Peyer's patch (tissue), 4 donors: ENCODE data around the gene CARMIL3. TPM values are rescaled to one million over a fixed set of nuclear protein-coding genes. Genes with fewer than 3 reads are reported as not detected.
A peak's percentile ranks its signal among the peaks of the same experiment; 100 is the strongest.
"Not testable (repeated sequence)": the region's sequence is repeated elsewhere in the genome, so short reads cannot be mapped to it uniquely, and the experiment has no call there.

Experiments used
- DNase-seq, 3 donors: peaks; one replicate each; pipeline ENCODE4 v3.0.0-alpha.2; 2017 to 2019
- H3K27ac ChIP-seq, 4 donors: fragments of 200-600 bp; sonication (generic); one replicate each; pipeline ENCODE4 v1.5.1; 2016 to 2019
- H3K27me3 ChIP-seq, 2 donors: fragments of 200-600 bp; sonication (generic); one replicate each; pipeline ENCODE4 v1.5.1; 2019
- H3K36me3 ChIP-seq, 3 donors: fragments of 200-600 bp; sonication (generic); one replicate each; pipeline ENCODE4 v1.5.1; 2016 to 2019
- H3K4me1 ChIP-seq, 4 donors: fragments of 200-600 bp; sonication (generic); one replicate each; pipeline ENCODE4 v1.5.1; 2016 to 2019
- H3K4me3 ChIP-seq, 4 donors: fragments of 200-600 bp; sonication (generic); 1 replicate in 3 of 4; 2 replicates in 1 of 4; pipeline ENCODE4 v1.5.1; 2016 to 2019; ENCODE audit warnings: mild to moderate bottlenecking in 1 of 4
- H3K9me3 ChIP-seq, 4 donors: fragments of 200-600 bp; sonication (generic); one replicate each; pipeline ENCODE4 v1.5.1; 2016 to 2019; ENCODE audit warnings: mild to moderate bottlenecking in 1 of 4
- POLR2A ChIP-seq, 2 donors: fragments of 450-650 bp; IDR thresholded peaks; one replicate each; pipeline ENCODE4 v1.5.1; 2017; ENCODE audit warnings: antibody characterized with exemption in 2 of 2, mild to moderate bottlenecking in 2 of 2, moderate library complexity in 2 of 2
- total RNA-seq, 4 donors: library from RNA; depleted of rRNA; stranded (reverse); fragments of >200 nt; gene quantifications; one replicate each; pipeline ENCODE4 v1.1.0, GENCODE V29; 2016
- TF ChIP-seq, protein P1 (sequence below), 6 experiments: fragments of 450-650 bp in 4 of 6; fragments of 200-600 bp in 2 of 6; sonication (generic) in 1 of 6; IDR thresholded peaks; one replicate each; pipeline ENCODE4 v1.5.1; 2017 to 2019; ENCODE audit warnings: antibody characterized with exemption in 6 of 6, mild to moderate bottlenecking in 3 of 6, moderate library complexity in 1 of 6

CARMIL3 gene
- total RNA-seq, 4 donors from 2014 or later: 1.3 to 5.8 (median 2.8) TPM

DNA sequence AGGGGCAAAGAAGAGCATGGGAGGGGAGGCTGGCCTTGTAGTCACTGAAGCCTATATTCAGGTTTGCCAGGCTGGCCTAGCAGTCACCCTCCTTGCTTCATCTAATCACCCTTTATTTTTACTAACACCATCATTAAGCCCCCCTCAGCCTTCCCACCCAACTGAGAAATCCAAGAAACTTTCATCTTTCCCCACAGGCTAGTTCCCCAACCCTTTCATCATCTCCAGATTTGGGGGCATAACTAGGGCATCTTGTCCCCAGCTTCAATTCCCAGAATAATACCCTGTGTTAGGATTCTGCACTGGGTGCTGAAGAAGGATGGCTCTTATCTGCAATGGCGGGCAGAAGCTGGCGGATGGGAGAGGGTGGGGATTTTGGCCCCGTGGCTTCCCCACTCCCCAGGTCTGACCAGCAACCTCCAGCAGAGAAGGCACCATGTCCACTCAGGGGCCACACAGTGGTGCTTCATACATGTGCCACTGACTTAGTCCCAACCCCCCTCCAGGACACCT lies 49.2 kb downstream of the CARMIL3 start:
- Histone ChIP-seq H3K4me3 (no peak overlapping the region), H3K36me3 (peaks cover 0 to 68% (median 0%) of the 10 kb centered on the region in 3 donors), H3K9me3 (no peaks in the 10 kb centered on the region), H3K27me3 (no peaks in the 10 kb centered on the region), H3K4me1 (peaks cover 0 to 9% (median 0%) of the 10 kb centered on the region in 4 donors), H3K27ac (no peak overlapping the region)
- TF ChIP-seq, protein P1, sequence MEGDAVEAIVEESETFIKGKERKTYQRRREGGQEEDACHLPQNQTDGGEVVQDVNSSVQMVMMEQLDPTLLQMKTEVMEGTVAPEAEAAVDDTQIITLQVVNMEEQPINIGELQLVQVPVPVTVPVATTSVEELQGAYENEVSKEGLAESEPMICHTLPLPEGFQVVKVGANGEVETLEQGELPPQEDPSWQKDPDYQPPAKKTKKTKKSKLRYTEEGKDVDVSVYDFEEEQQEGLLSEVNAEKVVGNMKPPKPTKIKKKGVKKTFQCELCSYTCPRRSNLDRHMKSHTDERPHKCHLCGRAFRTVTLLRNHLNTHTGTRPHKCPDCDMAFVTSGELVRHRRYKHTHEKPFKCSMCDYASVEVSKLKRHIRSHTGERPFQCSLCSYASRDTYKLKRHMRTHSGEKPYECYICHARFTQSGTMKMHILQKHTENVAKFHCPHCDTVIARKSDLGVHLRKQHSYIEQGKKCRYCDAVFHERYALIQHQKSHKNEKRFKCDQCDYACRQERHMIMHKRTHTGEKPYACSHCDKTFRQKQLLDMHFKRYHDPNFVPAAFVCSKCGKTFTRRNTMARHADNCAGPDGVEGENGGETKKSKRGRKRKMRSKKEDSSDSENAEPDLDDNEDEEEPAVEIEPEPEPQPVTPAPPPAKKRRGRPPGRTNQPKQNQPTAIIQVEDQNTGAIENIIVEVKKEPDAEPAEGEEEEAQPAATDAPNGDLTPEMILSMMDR (IDR thresholded peaks at IDR 0.05): no peak
- DNase-seq: peak in 1 of 3 donors; percentile 25

DNA sequence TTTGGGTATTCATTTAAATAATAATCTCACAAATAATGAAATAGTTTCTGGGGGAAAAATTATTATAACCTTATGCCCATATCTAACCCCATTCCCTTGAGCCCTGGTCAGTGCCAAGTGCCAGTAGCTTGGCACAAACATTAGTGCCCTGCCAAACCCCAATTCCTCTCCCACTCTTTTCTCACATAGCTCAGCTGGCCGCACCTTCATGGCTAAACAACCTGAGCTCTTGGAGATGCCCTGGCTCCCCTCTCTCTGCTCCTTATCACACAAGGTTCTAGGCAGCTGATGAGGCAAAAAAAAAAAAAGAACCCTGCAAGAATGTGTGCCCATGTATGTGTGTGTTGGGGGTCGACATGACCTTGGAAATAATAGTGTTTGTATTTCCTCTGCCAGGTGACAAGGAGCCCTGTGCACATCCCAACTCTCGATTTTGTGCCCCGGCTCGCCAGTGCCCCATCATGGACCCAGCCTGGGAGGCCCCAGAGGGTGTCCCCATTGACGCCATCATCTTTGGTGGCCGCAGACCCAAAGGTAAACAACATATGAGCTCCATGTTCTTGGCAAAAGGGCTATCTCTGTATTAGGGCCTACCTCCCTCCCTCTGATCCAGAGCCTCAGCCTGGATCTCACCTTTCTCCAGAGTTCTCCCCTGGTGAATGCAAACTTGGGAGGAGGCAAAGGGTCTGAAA lies 50.7 kb downstream of the CARMIL3 start:
- peak in 1 of 3 donors; percentile 22 for DNase-seq
- Histone ChIP-seq H3K4me1 (no peaks in the 10 kb centered on the region), H3K27ac (no peak overlapping the region), H3K36me3 (peaks cover 0 to 61% (median 0%) of the 10 kb centered on the region in 3 donors), H3K27me3 (no peaks in the 10 kb centered on the region), H3K4me3 (no peak overlapping the region), H3K9me3 (no peaks in the 10 kb centered on the region)
- TF ChIP-seq, protein P1 (IDR thresholded peaks at IDR 0.05): no peak
- no peak for TF ChIP-seq POLR2A (IDR thresholded peaks at IDR 0.05)

- Histone ChIP-seq H3K27ac (no peak overlapping the region), H3K9me3 (no peaks in the 10 kb centered on the region), H3K27me3 (no peaks in the 10 kb centered on the region), H3K4me3 (no peak overlapping the region), H3K4me1 (no peaks in the 10 kb centered on the region), H3K36me3 (peaks cover 0 to 54% (median 0%) of the 10 kb centered on the region in 3 donors)
- DNase-seq: peak in 1 of 3 donors; percentile 34
- TF ChIP-seq, protein P1 (IDR thresholded peaks at IDR 0.05): no peak
Measured at GRCh38 chr14:24103451-24103850, 51.6 kb downstream of the CARMIL3 start.

- H3K4me1 ChIP-seq, H3K4me3 ChIP-seq, H3K9me3 ChIP-seq, H3K27ac ChIP-seq, DNase-seq, H3K27me3 ChIP-seq: not testable (repeated sequence)
- peaks cover 0 to 31% (median 0%) of the 10 kb centered on the region in 3 donors for H3K36me3 ChIP-seq
Measured at GRCh38 chr14:24105609-24106239, 53.9 kb downstream of the CARMIL3 start.

DNA sequence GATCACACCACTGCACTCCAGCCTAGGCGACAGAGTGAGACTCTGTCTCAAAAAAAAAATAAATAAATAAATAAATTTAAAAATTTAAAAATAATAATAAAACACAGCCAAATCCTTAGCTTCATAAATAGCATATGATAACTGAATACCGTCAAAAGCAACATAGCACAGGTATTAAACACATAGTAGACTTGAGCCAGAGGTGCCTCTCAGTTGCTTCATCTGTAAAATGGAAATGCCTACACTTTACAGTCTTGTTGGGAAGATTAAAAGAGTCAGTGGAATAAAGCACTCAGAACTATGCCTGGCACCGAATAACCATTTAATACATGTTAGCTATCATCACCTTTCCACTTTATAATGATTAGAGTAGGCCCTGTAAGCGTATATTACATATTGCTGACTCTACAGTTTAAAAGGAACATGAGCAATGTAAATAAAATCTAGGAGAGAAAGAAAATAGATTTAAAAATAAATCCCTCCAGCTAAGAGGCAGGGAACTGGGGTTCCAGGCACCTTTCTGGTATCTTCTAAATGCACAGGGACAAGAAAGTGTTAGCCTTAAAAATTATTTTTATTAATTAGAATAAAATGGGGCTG lies 55.0 kb downstream of the CARMIL3 start:
- H3K4me3 ChIP-seq: no peak overlapping the region
- no peak for DNase-seq
- TF ChIP-seq, protein P1 (IDR thresholded peaks at IDR 0.05): no peak
- TF ChIP-seq POLR2A (IDR thresholded peaks at IDR 0.05): no peak
- H3K4me1 ChIP-seq: peaks cover 0 to 9% (median 3%) of the 10 kb centered on the region in 4 donors
- H3K9me3 ChIP-seq: no peaks in the 10 kb centered on the region
- H3K27me3 ChIP-seq: no peaks in the 10 kb centered on the region
- peaks cover 0 to 22% (median 0%) of the 10 kb centered on the region in 3 donors for H3K36me3 ChIP-seq
- H3K27ac ChIP-seq: no peak overlapping the region
